GM18868 (cell line): ENCODE results near the gene IGFBP2.

Experiments
- ATAC-seq: cut with Tn5 transposase; IDR thresholded peaks from one replicate; pipeline ENCODE4 v1.9.1; 2021; ENCODE audit warnings: mild to moderate bottlenecking, moderate library complexity; ENCODE audit not compliant: unreplicated experiment

The IGFBP2 gene

GRCh38 chr2:216700088-216700567 is 66.9 kb downstream of the IGFBP2 start:
- no peak for ATAC-seq

GRCh38 chr2:216700781-216701180 is 67.6 kb downstream of the IGFBP2 start:
- no peak for ATAC-seq

- no peak for ATAC-seq
Measured at GRCh38 chr2:216701544-216701943, 68.3 kb downstream of the IGFBP2 start.

GRCh38 chr2:216702756-216703155 is 69.5 kb downstream of the IGFBP2 start:
- no peak for ATAC-seq

GRCh38 chr2:216710551-216711301 is 77.5 kb downstream of the IGFBP2 start:
- no peak for ATAC-seq

GRCh38 chr2:216711348-216711747 is 78.1 kb downstream of the IGFBP2 start:
- no peak for ATAC-seq

- ATAC-seq = no peak
Measured at GRCh38 chr2:216713691-216714336, 80.6 kb downstream of the IGFBP2 start.
